Measurements from ENCODE around the gene KRT24. TPM values are rescaled to one million over a fixed set of nuclear protein-coding genes. Genes with fewer than 3 reads are reported as not detected.

KRT24 gene
- total and polyA plus RNA-seq, 2 donors (not counting 3 experiments of a cell fraction or from before 2014, with no cell fraction given), result not detected

DNA sequence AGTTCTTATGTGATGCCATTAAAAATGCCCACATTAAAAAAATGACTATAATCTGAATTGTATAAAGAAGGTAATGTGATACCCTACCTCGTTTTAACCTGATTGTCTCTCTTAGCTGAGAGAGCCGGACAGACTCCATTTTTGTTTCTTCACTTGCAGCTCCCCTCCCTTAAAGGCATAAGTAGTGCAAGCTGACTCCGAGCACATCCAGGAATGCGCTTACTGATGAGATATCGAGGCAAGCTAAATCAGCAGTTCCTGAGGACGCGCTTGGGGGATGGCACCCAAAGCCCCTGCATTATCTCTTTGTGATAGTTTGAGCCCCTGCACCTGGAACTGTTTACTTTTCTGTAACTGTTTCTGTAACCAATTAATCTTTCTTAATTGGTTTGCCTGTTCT lies 6.3 kb downstream of the KRT24 start:
- Histone ChIP-seq H3K9me1 (replicated peaks; ENCODE audit: control insufficient read depth, extremely low read depth, insufficient read depth, low read length) (no peaks in the 10 kb centered on the region), H3K4me1 (ENCODE audit: control insufficient read depth, extremely low read depth, insufficient read depth, low read length) (no peaks in the 10 kb centered on the region), H4K20me1 (replicated peaks; ENCODE audit: control insufficient read depth, extremely low read depth, insufficient read depth, low read length) (no peaks in the 10 kb centered on the region), H3K27ac (ENCODE audit: insufficient read depth, low read depth, low read length) (no peak overlapping the region), H2AFZ (ENCODE audit: low read depth, low read length) (no peak overlapping the region), H3K4me3 (replicated peaks in 1 of 3; ENCODE audit: insufficient read depth in 1 of 3, low read depth in 1 of 3, low read length in 3 of 3) (no peak overlapping the region), H3K79me2 (ENCODE audit: control insufficient read depth, insufficient read depth, low read length) (no peaks in the 10 kb centered on the region), H3K9ac (replicated peaks; ENCODE audit: extremely low read depth, insufficient read depth, low read length) (no peak overlapping the region), H3K36me3 (ENCODE audit: control insufficient read depth in 2 of 2, extremely low read depth in 1 of 2, insufficient read depth in 2 of 2, low read length in 2 of 2) (no peaks in the 10 kb centered on the region), H3K27me3 (ENCODE audit: control insufficient read depth in 2 of 2, insufficient read depth in 2 of 2, low read length in 2 of 2) (peaks cover 2 to 3% of the 10 kb centered on the region in 2 experiments), H3K9me3 (replicated peaks; ENCODE audit: control insufficient read depth, insufficient read depth, low read length) (no peaks in the 10 kb centered on the region), H3K4me2 (ENCODE audit: insufficient read depth, low read length) (no peak overlapping the region)
- POLR2A ChIA-PET, result no interaction called here
- no peak for DNase-seq (ENCODE audit: low read depth, low spot score)
- intact Hi-C loops (cut with micrococcal nuclease), result no loop called here
- CTCF ChIA-PET, result interaction anchor here (0.9 to 4.1 kb wide), 2 partner anchors 8 to 12 kb away, joined by 4 to 12 read pairs; no protein-coding TSS in a partner anchor
- dilution Hi-C loops (cut with MboI; ENCODE audit: extremely low pct_ligation_motif_present, low sequenced_read_pairs), result no loop called here
- no TSS peak for BruUV-seq (replicated peaks)
- TF ChIP-seq FOS (IDR thresholded peaks at IDR 0.05; ENCODE audit: borderline replicate concordance, insufficient read depth, low read length), result no peak
- no peak for TF ChIP-seq GATA2 (IDR thresholded peaks at IDR 0.05; ENCODE audit: insufficient read depth, insufficient read length, low read depth, low read length)
- no peak for TF ChIP-seq MYC (IDR thresholded peaks at IDR 0.05; ENCODE audit: low read depth, low read length)
- TF ChIP-seq JUN (IDR thresholded peaks at IDR 0.05; ENCODE audit: borderline replicate concordance, insufficient read depth, insufficient read length, low read depth), result no peak
- TF ChIP-seq POLR2A (IDR thresholded peaks at IDR 0.05; ENCODE audit: low read depth, low read length), result no peak
- TF ChIP-seq POLR2AphosphoS5 (IDR thresholded peaks at IDR 0.05; ENCODE audit: insufficient read depth, low read depth, low read length), result no peak
- TF ChIP-seq, protein P1, sequence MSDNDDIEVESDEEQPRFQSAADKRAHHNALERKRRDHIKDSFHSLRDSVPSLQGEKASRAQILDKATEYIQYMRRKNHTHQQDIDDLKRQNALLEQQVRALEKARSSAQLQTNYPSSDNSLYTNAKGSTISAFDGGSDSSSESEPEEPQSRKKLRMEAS (IDR thresholded peaks at IDR 0.05; ENCODE audit: insufficient read depth, insufficient read length), result no peak
- FAIRE-seq, result no peak

DNA sequence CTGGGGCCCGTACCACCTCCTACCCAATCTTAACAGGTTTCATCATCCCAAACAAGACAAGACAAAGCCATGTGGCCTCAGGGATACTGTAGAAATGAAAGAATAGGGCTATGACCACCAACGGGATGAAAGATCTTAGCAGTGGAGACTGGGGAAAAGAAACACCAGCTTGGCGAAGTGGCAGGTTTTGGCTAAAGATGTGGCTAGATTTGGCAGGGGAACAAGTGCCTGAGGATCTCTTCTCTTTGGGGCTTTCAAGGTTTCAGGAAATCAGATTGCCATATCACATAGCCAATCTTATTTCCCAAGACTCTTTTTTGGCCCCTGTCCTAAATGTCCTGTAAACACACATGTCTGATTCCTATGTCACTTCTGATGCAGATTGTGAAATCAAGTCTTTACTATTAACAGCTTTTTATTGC lies 6.9 kb downstream of the KRT24 start:
- Histone ChIP-seq H3K27me3 (ENCODE audit: control insufficient read depth in 2 of 2, insufficient read depth in 2 of 2, low read length in 2 of 2) (peaks cover 3 to 8% of the 10 kb centered on the region in 2 experiments), H4K20me1 (replicated peaks; ENCODE audit: control insufficient read depth, extremely low read depth, insufficient read depth, low read length) (no peaks in the 10 kb centered on the region), H3K79me2 (ENCODE audit: control insufficient read depth, insufficient read depth, low read length) (no peaks in the 10 kb centered on the region), H3K9me3 (replicated peaks; ENCODE audit: control insufficient read depth, insufficient read depth, low read length) (no peaks in the 10 kb centered on the region), H3K27ac (ENCODE audit: insufficient read depth, low read depth, low read length) (no peak overlapping the region), H2AFZ (ENCODE audit: low read depth, low read length) (no peak overlapping the region), H3K9me1 (replicated peaks; ENCODE audit: control insufficient read depth, extremely low read depth, insufficient read depth, low read length) (no peaks in the 10 kb centered on the region), H3K9ac (replicated peaks; ENCODE audit: extremely low read depth, insufficient read depth, low read length) (no peak overlapping the region), H3K4me1 (ENCODE audit: control insufficient read depth, extremely low read depth, insufficient read depth, low read length) (no peaks in the 10 kb centered on the region), H3K36me3 (ENCODE audit: control insufficient read depth in 2 of 2, extremely low read depth in 1 of 2, insufficient read depth in 2 of 2, low read length in 2 of 2) (no peaks in the 10 kb centered on the region), H3K4me2 (ENCODE audit: insufficient read depth, low read length) (no peak overlapping the region), H3K4me3 (replicated peaks in 1 of 3; ENCODE audit: insufficient read depth in 1 of 3, low read depth in 1 of 3, low read length in 3 of 3) (no peak overlapping the region)
- intact Hi-C loops (cut with micrococcal nuclease) (no loop called here), dilution Hi-C loops (cut with MboI; ENCODE audit: extremely low pct_ligation_motif_present, low sequenced_read_pairs) (no loop called here)
- FAIRE-seq, result no peak
- CTCF ChIA-PET, result interaction anchor here (0.9 to 4.1 kb wide), 3 partner anchors 9 to 26 kb away, joined by 3 to 12 read pairs (median 4); no protein-coding TSS in a partner anchor
- POLR2A ChIA-PET, result no interaction called here
- no peak for DNase-seq (ENCODE audit: low read depth, low spot score)
- TF ChIP-seq, protein P1 (IDR thresholded peaks at IDR 0.05; ENCODE audit: insufficient read depth, insufficient read length), result no peak
- TF ChIP-seq, protein P2, sequence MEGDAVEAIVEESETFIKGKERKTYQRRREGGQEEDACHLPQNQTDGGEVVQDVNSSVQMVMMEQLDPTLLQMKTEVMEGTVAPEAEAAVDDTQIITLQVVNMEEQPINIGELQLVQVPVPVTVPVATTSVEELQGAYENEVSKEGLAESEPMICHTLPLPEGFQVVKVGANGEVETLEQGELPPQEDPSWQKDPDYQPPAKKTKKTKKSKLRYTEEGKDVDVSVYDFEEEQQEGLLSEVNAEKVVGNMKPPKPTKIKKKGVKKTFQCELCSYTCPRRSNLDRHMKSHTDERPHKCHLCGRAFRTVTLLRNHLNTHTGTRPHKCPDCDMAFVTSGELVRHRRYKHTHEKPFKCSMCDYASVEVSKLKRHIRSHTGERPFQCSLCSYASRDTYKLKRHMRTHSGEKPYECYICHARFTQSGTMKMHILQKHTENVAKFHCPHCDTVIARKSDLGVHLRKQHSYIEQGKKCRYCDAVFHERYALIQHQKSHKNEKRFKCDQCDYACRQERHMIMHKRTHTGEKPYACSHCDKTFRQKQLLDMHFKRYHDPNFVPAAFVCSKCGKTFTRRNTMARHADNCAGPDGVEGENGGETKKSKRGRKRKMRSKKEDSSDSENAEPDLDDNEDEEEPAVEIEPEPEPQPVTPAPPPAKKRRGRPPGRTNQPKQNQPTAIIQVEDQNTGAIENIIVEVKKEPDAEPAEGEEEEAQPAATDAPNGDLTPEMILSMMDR (IDR thresholded peaks at IDR 0.05; ENCODE audit: extremely low read depth in 1 of 2, insufficient read depth in 1 of 2, low read depth in 1 of 2, low read length in 2 of 2), result no peak
- TF ChIP-seq FOS (IDR thresholded peaks at IDR 0.05; ENCODE audit: borderline replicate concordance, insufficient read depth, low read length) (no peak), POLR2A (IDR thresholded peaks at IDR 0.05; ENCODE audit: low read depth, low read length) (no peak), JUN (IDR thresholded peaks at IDR 0.05; ENCODE audit: borderline replicate concordance, insufficient read depth, insufficient read length, low read depth) (no peak), GATA2 (IDR thresholded peaks at IDR 0.05; ENCODE audit: insufficient read depth, insufficient read length, low read depth, low read length) (no peak), POLR2AphosphoS5 (IDR thresholded peaks at IDR 0.05; ENCODE audit: insufficient read depth, low read depth, low read length) (no peak), MYC (IDR thresholded peaks at IDR 0.05; ENCODE audit: low read depth, low read length) (no peak), EZH2 (IDR thresholded peaks at IDR 0.05; ENCODE audit: borderline replicate concordance, low read depth, low read length, severe bottlenecking) (no peak)
- no TSS peak for BruUV-seq (replicated peaks)

Data from endothelial cell of umbilical vein (primary cell).